HG02938 (cell line): Measurements from ENCODE around the gene ACTA1.
"Not testable (repeated sequence)": the region's sequence is repeated elsewhere in the genome, so short reads cannot be mapped to it uniquely, and the experiment has no call there.

Experiments used
- ATAC-seq: cut with Tn5 transposase; IDR thresholded peaks from one replicate; pipeline ENCODE4 v1.9.1; 2021; ENCODE audit warnings: mild to moderate bottlenecking, moderate library complexity; ENCODE audit not compliant: unreplicated experiment

Gene ACTA1

DNA sequence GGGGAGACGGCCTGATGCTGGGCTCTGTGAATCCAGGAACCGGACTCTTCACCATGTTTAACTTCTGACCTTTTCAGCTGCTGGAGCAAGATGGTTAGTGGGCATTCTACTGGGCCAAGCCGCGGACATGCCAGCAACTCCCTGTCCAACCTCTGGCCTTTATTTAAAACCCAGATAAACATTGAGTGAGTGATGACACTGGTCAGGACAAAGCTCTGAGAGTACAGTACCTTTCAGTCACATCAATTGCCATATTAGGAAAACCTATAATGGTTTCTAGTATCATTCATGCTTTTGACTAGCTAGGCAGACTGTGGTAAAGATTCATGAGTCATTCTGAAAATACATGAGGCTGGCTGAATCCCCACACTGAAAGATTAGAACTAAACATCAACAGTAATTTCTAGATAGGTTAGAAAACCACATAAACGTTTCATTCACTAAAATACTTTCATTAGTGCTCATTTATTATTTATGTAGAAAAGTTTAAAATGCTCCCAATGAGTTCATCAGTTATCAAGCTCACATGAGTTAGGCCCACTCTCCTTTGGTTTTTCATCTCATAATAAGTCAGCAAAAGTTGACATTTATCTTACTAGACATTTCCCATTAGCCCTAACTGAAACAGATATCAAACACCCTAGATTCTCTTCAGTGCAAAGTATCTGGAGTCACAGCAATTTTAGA lies 7.1 kb upstream of the ACTA1 start:
- peak; percentile 98 for ATAC-seq

DNA sequence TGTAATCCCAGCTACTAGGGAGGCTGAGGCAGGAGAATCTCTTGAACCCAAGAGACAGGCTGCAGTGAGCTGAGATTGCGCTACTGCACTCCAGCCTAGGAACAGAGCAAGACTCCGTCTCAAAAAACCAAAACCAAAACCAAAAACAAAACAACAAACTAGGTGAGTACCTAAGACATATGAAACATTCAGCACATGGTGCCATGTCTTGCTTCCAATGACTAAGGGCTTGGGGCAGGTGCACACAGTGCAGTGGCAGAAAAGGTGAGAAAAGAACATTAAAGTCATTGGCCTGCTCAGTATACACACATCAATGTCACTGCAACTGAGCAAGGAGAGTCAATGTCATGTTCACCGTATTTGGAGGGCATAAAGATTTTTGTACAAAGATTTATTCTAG lies 4.1 kb upstream of the ACTA1 start:
- ATAC-seq, result no peak

GRCh38 chr1:229437443-229437842 lies 3.5 kb upstream of the ACTA1 start:
- no peak for ATAC-seq

DNA sequence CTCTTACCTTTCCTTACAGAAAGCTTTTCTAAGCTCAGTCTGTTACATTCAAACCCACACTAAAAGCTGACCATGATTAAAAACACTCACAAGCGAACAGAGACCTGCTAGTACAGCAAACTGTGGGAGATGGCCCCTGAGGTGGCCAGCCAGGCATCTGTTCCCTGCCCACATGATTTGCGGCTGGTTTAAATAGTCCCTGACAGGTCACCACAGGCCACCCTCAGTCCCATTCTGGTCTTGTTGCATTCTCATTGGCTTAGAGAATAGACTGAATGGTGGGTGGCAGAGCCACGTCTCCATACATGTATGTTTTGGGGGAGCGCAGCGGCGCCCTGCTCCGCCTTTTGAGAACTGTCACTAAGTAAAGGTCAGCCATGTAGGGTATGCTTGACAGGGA lies 2.3 kb upstream of the ACTA1 start:
- no peak for ATAC-seq

- no peak for ATAC-seq
Observed at GRCh38 chr1:229434641-229435051, 752 bp upstream of the ACTA1 start.

- no peak for ATAC-seq
Observed at GRCh38 chr1:229433364-229434004, 410 bp downstream of the ACTA1 start.

- no peak for ATAC-seq
Observed at GRCh38 chr1:229432905-229433304, 989 bp downstream of the ACTA1 start.

- no peak for ATAC-seq
Observed at GRCh38 chr1:229432116-229432461, 1.8 kb downstream of the ACTA1 start.

GRCh38 chr1:229431284-229432115 lies 2.4 kb downstream of the ACTA1 start:
- ATAC-seq, result no peak

DNA sequence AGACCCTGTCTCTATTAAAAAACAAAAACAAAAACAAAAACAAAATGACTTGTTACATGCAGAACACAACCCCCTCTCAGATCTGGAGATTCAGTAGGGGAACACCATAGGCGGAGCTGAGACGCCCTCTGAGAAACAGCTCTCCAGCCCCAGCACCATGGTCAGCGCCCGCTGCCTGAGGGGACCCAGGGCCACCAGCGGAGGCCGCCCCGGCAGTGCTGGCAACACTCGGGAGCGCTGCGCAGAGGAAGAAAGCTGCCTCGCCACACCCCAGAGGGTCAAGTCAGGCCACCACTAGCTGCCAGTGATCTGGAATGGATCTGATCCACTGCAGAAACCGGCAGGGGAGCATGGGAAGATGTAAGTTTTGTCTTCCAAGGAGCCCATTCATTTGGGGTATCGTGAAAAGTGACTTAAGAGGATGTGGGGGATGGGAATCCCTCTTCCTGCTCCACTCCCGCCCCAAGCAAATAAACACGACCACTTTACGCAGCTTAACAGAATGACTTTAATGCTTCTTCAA lies 3.1 kb downstream of the ACTA1 start:
- no peak for ATAC-seq

DNA sequence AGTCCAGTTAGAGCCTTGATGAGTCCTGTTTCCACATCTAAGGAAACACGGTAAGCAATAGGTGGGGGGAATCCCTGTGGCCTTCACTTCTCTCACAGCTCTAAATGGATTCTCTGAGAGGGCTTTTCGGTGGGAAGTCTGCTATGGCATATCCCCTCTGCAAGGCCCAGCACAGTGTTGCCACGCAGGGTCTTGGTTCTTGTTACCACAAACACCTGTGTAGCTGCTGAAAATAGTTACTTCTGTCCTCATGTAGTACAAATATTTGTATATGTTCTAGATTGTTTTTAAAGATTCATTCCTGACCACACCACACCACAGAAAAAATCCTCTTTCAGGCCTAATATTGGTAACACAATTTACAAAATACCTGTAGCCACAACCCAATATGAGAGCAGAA lies 5.6 kb downstream of the ACTA1 start:
- ATAC-seq, result no peak

DNA sequence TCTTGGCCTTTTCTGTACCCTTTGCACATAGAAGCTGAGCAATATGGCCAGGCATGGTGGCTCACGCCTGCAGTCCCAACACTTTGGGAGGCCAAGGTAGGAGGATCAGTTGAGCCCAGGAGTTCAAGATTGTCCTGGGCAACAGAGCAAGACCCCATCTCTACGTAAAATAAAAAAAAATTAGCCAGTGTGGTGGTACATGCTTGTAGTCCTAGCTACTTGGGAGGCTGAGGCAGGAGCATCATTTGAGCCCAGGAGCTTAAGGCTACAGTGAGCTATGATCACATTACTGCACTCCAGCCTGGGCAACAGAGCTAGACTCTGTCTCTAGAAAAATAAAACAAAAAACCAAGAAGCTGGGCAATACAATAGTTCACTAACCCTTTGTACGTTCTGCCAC lies 6.3 kb downstream of the ACTA1 start:
- ATAC-seq, result no peak

- ATAC-seq, result no peak
Observed at GRCh38 chr1:229425564-229426159, 8.2 kb downstream of the ACTA1 start.

DNA sequence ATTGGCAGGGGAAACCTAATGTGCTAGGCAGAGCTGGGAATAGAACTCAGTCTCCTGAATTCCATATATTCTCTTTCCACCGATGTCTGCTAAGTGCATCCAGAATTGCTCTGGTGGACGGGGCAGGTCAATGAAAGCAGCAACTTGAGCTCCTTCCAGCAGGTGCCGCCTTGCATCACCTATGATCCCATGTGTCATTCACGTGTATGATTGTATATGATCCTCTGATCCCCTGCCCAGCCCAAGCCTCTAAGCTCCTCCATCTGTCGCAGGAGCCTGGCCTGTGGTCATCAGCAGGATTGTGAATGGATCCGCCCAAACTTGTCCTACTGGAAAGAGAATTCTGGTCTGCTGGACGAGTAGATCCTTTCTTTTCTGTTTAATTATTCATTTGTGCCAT lies 13.1 kb downstream of the ACTA1 start:
- no peak for ATAC-seq

- ATAC-seq, result no peak
Observed at GRCh38 chr1:229420224-229420623, 13.7 kb downstream of the ACTA1 start.

DNA sequence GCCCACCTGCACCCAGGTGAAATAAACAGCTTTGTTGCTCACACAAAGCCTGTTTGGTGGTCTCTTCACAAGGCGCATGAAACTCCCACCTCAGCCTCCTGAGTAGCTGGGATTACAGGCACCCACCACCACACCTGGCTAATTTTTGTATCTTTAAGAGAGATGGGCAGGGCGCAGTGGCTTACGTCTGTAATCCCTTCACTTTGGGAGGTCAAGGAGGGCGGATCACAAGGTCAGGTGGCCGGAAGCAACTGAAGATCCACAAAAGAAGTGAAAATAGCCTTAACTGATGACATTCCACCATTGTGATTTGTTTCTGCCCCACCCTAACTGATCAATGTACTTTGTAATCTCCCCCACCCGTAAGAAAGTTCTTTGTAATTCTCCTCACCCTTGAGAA lies 15.3 kb downstream of the ACTA1 start:
- ATAC-seq, result not testable (repeated sequence)

DNA sequence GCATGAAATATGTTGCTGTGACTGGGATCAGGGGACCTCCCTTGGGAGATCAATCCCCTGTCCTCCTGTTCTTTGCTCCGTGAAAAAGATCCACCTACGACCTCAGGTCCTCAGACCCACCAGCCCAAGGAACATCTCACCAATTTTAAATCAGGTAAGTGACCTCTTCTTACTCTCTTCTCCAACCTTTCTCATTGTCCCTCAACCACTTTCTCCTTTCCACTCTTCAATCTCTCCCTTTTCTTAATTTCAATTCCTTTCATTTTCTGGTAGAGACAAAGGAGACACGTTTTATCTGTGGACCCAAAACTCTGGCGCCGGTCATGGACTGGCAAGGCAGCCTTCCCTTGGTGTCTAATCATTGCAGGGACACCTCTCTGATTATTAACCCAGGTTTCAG lies 21.1 kb downstream of the ACTA1 start:
- ATAC-seq, result not testable (repeated sequence)

DNA sequence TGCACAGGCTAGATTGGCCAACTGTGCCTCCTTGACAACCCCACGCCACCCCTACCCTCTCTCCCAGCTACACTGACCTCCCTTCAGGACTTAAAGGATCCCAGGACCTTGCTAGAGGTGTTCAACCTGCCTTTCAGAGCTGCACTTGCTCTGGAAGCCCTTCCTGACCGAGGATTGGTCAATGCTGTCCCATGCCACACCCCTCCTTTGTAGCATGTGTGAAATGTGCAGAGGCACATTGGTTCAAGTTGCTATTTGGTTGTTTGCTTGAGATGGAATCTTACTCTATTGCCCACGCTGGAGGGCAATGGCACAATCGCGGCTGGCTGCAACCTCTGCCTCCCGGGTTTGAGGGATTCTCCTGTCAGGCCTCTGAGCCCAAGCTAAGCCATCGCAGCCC lies 21.8 kb downstream of the ACTA1 start:
- ATAC-seq, result no peak

DNA sequence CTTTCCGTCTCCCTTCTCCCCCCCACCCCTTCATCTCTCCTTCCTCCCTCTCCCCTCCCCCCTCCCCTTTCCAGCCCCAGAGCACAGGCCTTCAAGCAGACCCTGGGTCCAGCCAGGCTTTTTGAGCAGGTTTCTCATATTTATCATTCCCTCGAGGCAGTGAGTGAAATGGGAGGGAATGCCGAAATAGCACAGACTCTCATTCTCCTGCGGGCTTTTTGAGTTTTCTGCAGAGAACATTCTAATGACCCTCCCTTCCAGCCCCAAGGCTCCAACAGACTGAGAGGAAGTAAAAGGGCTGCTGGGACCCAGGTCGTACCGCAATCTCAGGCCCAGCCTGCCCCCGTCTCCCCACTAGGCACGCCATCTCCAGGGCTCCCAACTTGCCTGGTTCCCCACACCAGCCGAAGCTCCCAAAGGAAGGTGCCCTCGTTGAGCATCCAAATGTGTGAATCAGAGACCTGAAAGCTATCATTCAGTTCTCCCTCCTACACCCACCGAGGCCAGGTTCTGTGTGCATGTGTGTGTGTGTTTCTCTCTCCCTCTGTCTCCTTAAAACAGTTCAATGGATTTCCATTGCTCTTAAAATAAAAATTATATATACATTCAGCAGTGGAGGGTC lies 22.3 kb downstream of the ACTA1 start:
- no peak for ATAC-seq

DNA sequence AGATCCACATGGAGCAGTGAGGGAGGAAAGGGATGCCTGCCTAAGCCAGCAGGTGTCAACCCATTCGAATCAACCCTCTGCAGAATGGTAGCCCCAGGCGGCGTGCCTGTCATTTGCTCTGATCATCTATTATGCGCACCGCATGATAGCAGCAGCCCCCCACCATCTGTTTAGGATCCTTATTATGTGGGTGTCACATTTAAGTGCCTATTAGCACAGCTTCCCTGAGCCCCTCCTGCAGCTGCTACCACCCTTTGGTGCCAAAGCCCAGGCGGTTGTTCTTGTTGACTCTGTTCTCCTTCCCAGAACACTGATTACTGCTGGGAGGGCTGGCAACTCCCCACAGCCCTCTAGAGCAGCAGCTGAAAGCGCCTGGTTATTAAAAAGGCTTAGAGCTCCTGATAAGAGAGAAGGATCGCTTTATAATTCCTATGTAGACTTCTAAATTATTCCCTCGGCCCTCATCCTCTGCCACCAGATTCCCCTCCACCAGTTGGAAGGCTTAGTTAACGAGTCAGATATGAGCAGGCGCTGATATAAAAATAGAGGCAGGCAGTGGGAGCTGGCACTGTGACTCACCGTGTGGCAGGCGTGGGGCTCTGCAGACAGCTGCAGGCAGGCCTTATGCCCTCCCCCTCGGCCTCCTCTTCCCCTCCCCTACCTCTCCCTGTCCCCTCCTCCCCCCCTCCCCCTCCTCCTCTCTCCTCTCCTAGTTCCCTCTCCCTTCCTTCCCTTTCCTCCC lies 23.0 kb downstream of the ACTA1 start:
- ATAC-seq, result no peak
